ENCODE measurements around the gene SLC22A31.

SLC22A31 gene

GRCh38 chr16:89164847-89165680, 35.3 kb downstream of the SLC22A31 start:
- Histone ChIP-seq H3K27ac (no peak overlapping the region), H3K36me3 (ENCODE audit: insufficient read depth, low read length) (no peaks in the 10 kb centered on the region), H3K9me3 (ENCODE audit: low read depth, low read length) (no peaks in the 10 kb centered on the region), H3K4me3 (no peak overlapping the region), H3K9ac (ENCODE audit: insufficient read length) (no peak overlapping the region)
- TF ChIP-seq FOXP2 (optimal IDR thresholded peaks at IDR 0.05; ENCODE audit: control extremely low read depth, extremely low read length, insufficient read depth), result no peak
- no peak for TF ChIP-seq POLR2AphosphoS5 (IDR thresholded peaks at IDR 0.05; ENCODE audit: borderline replicate concordance, low read depth, low read length)
- no peak for TF ChIP-seq EZH2 (IDR thresholded peaks at IDR 0.05)
- no peak for DNase-seq (ENCODE audit: low read depth, low spot score)

DNA sequence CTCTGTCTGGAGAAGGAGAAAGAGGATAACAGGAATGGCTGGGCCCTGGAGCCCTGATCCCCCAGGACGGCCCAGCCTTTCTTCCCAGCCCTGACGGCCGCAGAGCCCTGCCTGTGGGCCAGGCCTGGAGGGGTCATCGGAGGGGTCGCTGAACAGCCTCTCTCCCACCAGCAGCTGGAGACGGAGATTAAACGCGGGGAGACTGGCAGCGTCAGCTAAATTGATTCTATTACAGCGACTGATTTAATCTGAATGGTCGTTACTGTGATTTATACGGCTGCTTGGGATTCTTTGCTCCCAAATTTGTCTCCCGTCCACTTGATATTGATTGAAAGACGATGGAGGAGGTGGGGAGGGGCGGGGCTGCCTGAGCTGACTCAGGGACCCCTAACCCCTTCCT, 35.9 kb downstream of the SLC22A31 start:
- H3K9me3 ChIP-seq (ENCODE audit: low read depth, low read length), result no peaks in the 10 kb centered on the region
- no peak for DNase-seq (ENCODE audit: low read depth, low spot score)
- no peak overlapping the region for H3K27ac ChIP-seq
- H3K9ac ChIP-seq (ENCODE audit: insufficient read length), result no peak overlapping the region
- no peak overlapping the region for H3K4me3 ChIP-seq
- no peak for TF ChIP-seq POLR2AphosphoS5 (IDR thresholded peaks at IDR 0.05; ENCODE audit: borderline replicate concordance, low read depth, low read length)
- TF ChIP-seq FOXP2 (optimal IDR thresholded peaks at IDR 0.05; ENCODE audit: control extremely low read depth, extremely low read length, insufficient read depth), result no peak
- H3K36me3 ChIP-seq (ENCODE audit: insufficient read depth, low read length), result no peaks in the 10 kb centered on the region

- no peak overlapping the region for H3K27ac ChIP-seq
- no peaks in the 10 kb centered on the region for H3K9me3 ChIP-seq (ENCODE audit: low read depth, low read length)
- no peak overlapping the region for H3K4me3 ChIP-seq
- DNase-seq (ENCODE audit: low read depth, low spot score), result no peak
- TF ChIP-seq EZH2 (IDR thresholded peaks at IDR 0.05), result no peak
- no peak for TF ChIP-seq FOXP2 (optimal IDR thresholded peaks at IDR 0.05; ENCODE audit: control extremely low read depth, extremely low read length, insufficient read depth)
- no peak for TF ChIP-seq POLR2AphosphoS5 (IDR thresholded peaks at IDR 0.05; ENCODE audit: borderline replicate concordance, low read depth, low read length)
- H3K36me3 ChIP-seq (ENCODE audit: insufficient read depth, low read length), result no peaks in the 10 kb centered on the region
- no peak overlapping the region for H3K9ac ChIP-seq (ENCODE audit: insufficient read length)
These were observed 37.0 kb downstream of the SLC22A31 start for GRCh38 chr16:89163297-89163696.

GRCh38 chr16:89161763-89162713, 38.3 kb downstream of the SLC22A31 start:
- Histone ChIP-seq H3K36me3 (ENCODE audit: insufficient read depth, low read length) (no peaks in the 10 kb centered on the region), H3K4me3 (no peak overlapping the region), H3K27ac (no peak overlapping the region), H3K9me3 (ENCODE audit: low read depth, low read length) (no peaks in the 10 kb centered on the region), H3K9ac (ENCODE audit: insufficient read length) (no peak overlapping the region)
- no peak for TF ChIP-seq FOXP2 (optimal IDR thresholded peaks at IDR 0.05; ENCODE audit: control extremely low read depth, extremely low read length, insufficient read depth)
- TF ChIP-seq EZH2 (IDR thresholded peaks at IDR 0.05), result no peak
- TF ChIP-seq POLR2AphosphoS5 (IDR thresholded peaks at IDR 0.05; ENCODE audit: borderline replicate concordance, low read depth, low read length), result no peak
- DNase-seq (ENCODE audit: low read depth, low spot score), result no peak

GRCh38 chr16:89160977-89161701, 39.2 kb downstream of the SLC22A31 start:
- no peak overlapping the region for H3K9ac ChIP-seq (ENCODE audit: insufficient read length)
- H3K36me3 ChIP-seq (ENCODE audit: insufficient read depth, low read length), result no peaks in the 10 kb centered on the region
- H3K9me3 ChIP-seq (ENCODE audit: low read depth, low read length), result no peaks in the 10 kb centered on the region
- no peak overlapping the region for H3K27ac ChIP-seq
- no peak overlapping the region for H3K4me3 ChIP-seq
- DNase-seq (ENCODE audit: low read depth, low spot score), result no peak
- TF ChIP-seq POLR2AphosphoS5 (IDR thresholded peaks at IDR 0.05; ENCODE audit: borderline replicate concordance, low read depth, low read length) (no peak), EZH2 (IDR thresholded peaks at IDR 0.05) (no peak), FOXP2 (optimal IDR thresholded peaks at IDR 0.05; ENCODE audit: control extremely low read depth, extremely low read length, insufficient read depth) (no peak)

- no peaks in the 10 kb centered on the region for H3K9me3 ChIP-seq (ENCODE audit: low read depth, low read length)
- TF ChIP-seq FOXP2 (optimal IDR thresholded peaks at IDR 0.05; ENCODE audit: control extremely low read depth, extremely low read length, insufficient read depth) (no peak), EZH2 (IDR thresholded peaks at IDR 0.05) (no peak), POLR2AphosphoS5 (IDR thresholded peaks at IDR 0.05; ENCODE audit: borderline replicate concordance, low read depth, low read length) (no peak)
- no peak for DNase-seq (ENCODE audit: low read depth, low spot score)
- no peak overlapping the region for H3K27ac ChIP-seq
- no peak overlapping the region for H3K9ac ChIP-seq (ENCODE audit: insufficient read length)
- no peak overlapping the region for H3K4me3 ChIP-seq
- no peaks in the 10 kb centered on the region for H3K36me3 ChIP-seq (ENCODE audit: insufficient read depth, low read length)
These were observed 40.4 kb downstream of the SLC22A31 start for GRCh38 chr16:89159850-89160354.

GRCh38 chr16:89159066-89159849, 41.1 kb downstream of the SLC22A31 start:
- H3K27ac ChIP-seq, result no peak overlapping the region
- TF ChIP-seq FOXP2 (optimal IDR thresholded peaks at IDR 0.05; ENCODE audit: control extremely low read depth, extremely low read length, insufficient read depth) (no peak), EZH2 (IDR thresholded peaks at IDR 0.05) (no peak), POLR2AphosphoS5 (IDR thresholded peaks at IDR 0.05; ENCODE audit: borderline replicate concordance, low read depth, low read length) (no peak)
- H3K4me3 ChIP-seq, result no peak overlapping the region
- DNase-seq (ENCODE audit: low read depth, low spot score), result no peak
- H3K9me3 ChIP-seq (ENCODE audit: low read depth, low read length), result no peaks in the 10 kb centered on the region
- no peaks in the 10 kb centered on the region for H3K36me3 ChIP-seq (ENCODE audit: insufficient read depth, low read length)
- H3K9ac ChIP-seq (ENCODE audit: insufficient read length), result no peak overlapping the region

Measured in SK-N-MC (cell line).